Measurements from ENCODE around the gene NSRP1. TPM values are rescaled to one million over a fixed set of nuclear protein-coding genes. Genes with fewer than 3 reads are reported as not detected.

The NSRP1 gene
- total RNA-seq, 4 donors from 2014 or later, result 16.2 to 60.2 (median 42.7) TPM

- H3K27ac ChIP-seq, result no peak overlapping the region
- intact Hi-C loops (cut with DNase I; ENCODE audit: low total_unique reads) (no loop called here), in situ Hi-C loops (cut with MboI; ENCODE audit: low pct_ligation_motif_present in 1 of 4, low pct_unique_long_range_greater_than_20kb in 1 of 4, low sequenced_read_pairs in 3 of 4) (no loop called here)
- DNase-seq, result no peak
- no peaks in the 10 kb centered on the region for H3K36me3 ChIP-seq
- H3K4me3 ChIP-seq, result no peak overlapping the region
- no peaks in the 10 kb centered on the region for H3K9me3 ChIP-seq
- H3K4me1 ChIP-seq, result peaks cover 0 to 8% (median 0%) of the 10 kb centered on the region in 4 donors
- TF ChIP-seq POLR2AphosphoS5 (IDR thresholded peaks at IDR 0.05), result no peak
- no peak for TF ChIP-seq POLR2A (IDR thresholded peaks at IDR 0.05)
- no peak for TF ChIP-seq EP300 (IDR thresholded peaks at IDR 0.05; ENCODE audit: low read depth)
- TF ChIP-seq CTCF (IDR thresholded peaks at IDR 0.05), result no peak
- no peaks in the 10 kb centered on the region for H3K27me3 ChIP-seq
- 92 to 95% methylated on average over 3 to 4 of the region's 4 CpGs for WGBS, 2 donors (ENCODE audit: low coverage in 1 of 2)
These were observed 34.9 kb downstream of the NSRP1 start for GRCh38 chr17:30151471-30151870.

GRCh38 chr17:30153463-30153862 is 36.8 kb downstream of the NSRP1 start:
- in situ Hi-C loops (cut with MboI; ENCODE audit: low pct_ligation_motif_present in 1 of 4, low pct_unique_long_range_greater_than_20kb in 1 of 4, low sequenced_read_pairs in 3 of 4), result no loop called here
- Histone ChIP-seq H3K4me1 (peaks cover 0 to 2% (median 0%) of the 10 kb centered on the region in 4 donors), H3K27me3 (no peaks in the 10 kb centered on the region), H3K9me3 (no peaks in the 10 kb centered on the region), H3K27ac (no peak overlapping the region), H3K4me3 (no peak overlapping the region), H3K36me3 (no peaks in the 10 kb centered on the region)
- no peak for DNase-seq
- TF ChIP-seq POLR2A (IDR thresholded peaks at IDR 0.05), result no peak
- TF ChIP-seq CTCF (IDR thresholded peaks at IDR 0.05), result no peak
- TF ChIP-seq EP300 (IDR thresholded peaks at IDR 0.05; ENCODE audit: low read depth), result no peak
- intact Hi-C loops (cut with DNase I; ENCODE audit: low total_unique reads), result no loop called here

GRCh38 chr17:30155389-30155788 is 38.8 kb downstream of the NSRP1 start:
- TF ChIP-seq POLR2A (IDR thresholded peaks at IDR 0.05) (no peak), CTCF (IDR thresholded peaks at IDR 0.05) (no peak), EP300 (IDR thresholded peaks at IDR 0.05; ENCODE audit: low read depth) (no peak), POLR2AphosphoS5 (IDR thresholded peaks at IDR 0.05) (no peak)
- Histone ChIP-seq H3K4me3 (no peak overlapping the region), H3K36me3 (peaks cover 0 to 7% (median 0%) of the 10 kb centered on the region in 4 donors), H3K9me3 (no peaks in the 10 kb centered on the region), H3K27ac (no peak overlapping the region), H3K4me1 (no peaks in the 10 kb centered on the region), H3K27me3 (no peaks in the 10 kb centered on the region)
- in situ Hi-C loops (cut with MboI; ENCODE audit: low pct_ligation_motif_present in 1 of 4, low pct_unique_long_range_greater_than_20kb in 1 of 4, low sequenced_read_pairs in 3 of 4), result no loop called here
- DNase-seq, result no peak
- intact Hi-C loops (cut with DNase I; ENCODE audit: low total_unique reads), result no loop called here
- 92 to 96% methylated on average over 2 of the region's 2 CpGs for WGBS, 2 donors (ENCODE audit: low coverage in 1 of 2)

- Histone ChIP-seq H3K27ac (no peak overlapping the region), H3K4me3 (no peak overlapping the region), H3K4me1 (peaks cover 0 to 9% (median 0%) of the 10 kb centered on the region in 4 donors), H3K9me3 (no peaks in the 10 kb centered on the region), H3K27me3 (no peaks in the 10 kb centered on the region), H3K36me3 (peaks cover 0 to 7% (median 0%) of the 10 kb centered on the region in 4 donors)
- in situ Hi-C loops (cut with MboI; ENCODE audit: low pct_ligation_motif_present in 1 of 4, low pct_unique_long_range_greater_than_20kb in 1 of 4, low sequenced_read_pairs in 3 of 4) (no loop called here), intact Hi-C loops (cut with DNase I; ENCODE audit: low total_unique reads) (no loop called here)
- TF ChIP-seq EP300 (IDR thresholded peaks at IDR 0.05; ENCODE audit: low read depth) (no peak), POLR2AphosphoS5 (IDR thresholded peaks at IDR 0.05) (no peak), POLR2A (IDR thresholded peaks at IDR 0.05) (no peak), CTCF (IDR thresholded peaks at IDR 0.05) (no peak)
- no peak for DNase-seq
- WGBS, 2 donors (ENCODE audit: low coverage in 1 of 2), result 83 to 92% methylated on average over 3 of the region's 3 CpGs
These were observed 42.4 kb downstream of the NSRP1 start for GRCh38 chr17:30158896-30159625.
